OCI-LY3 (cell line): ENCODE measurements around the gene LRP2.
A peak's percentile ranks its signal among the peaks of the same experiment; 100 is the strongest.

Experiments
- EZH2phosphoT487 ChIP-seq: fragments of 200-600 bp; shearing (Covaris generic); IDR thresholded peaks from 2 replicates; pipeline ENCODE4 v1.6.1; 2018; ENCODE audit warnings: antibody characterized with exemption, mixed run types, low read depth
- TF ChIP-seq, protein P1 (sequence below): fragments of 200-600, 300-600 bp; sonication (generic); IDR thresholded peaks from 2 replicates; pipeline ENCODE4 v1.5.1; 2014; ENCODE audit warnings: antibody characterized with exemption, low read length, low read depth

DNA sequence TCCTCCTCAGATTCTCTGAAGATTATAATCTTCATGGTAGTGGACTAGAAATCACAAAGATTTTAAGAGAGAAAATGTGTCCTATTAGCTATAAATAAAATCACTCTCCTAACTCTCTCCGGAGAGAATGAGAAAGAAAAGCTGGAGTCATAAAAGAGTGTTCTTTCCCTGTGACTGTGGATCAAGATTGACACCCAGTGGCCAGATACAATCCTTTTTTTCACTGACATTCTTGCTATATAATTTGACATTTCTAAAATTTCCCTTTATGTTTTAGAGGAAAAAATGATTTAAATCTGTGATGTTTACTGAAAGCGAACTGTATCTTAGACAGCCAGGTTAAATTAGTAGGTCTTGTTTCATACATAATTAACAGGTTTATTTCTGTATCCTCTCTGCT lies 35.4 kb upstream of the LRP2 start:
- TF ChIP-seq, protein P1, sequence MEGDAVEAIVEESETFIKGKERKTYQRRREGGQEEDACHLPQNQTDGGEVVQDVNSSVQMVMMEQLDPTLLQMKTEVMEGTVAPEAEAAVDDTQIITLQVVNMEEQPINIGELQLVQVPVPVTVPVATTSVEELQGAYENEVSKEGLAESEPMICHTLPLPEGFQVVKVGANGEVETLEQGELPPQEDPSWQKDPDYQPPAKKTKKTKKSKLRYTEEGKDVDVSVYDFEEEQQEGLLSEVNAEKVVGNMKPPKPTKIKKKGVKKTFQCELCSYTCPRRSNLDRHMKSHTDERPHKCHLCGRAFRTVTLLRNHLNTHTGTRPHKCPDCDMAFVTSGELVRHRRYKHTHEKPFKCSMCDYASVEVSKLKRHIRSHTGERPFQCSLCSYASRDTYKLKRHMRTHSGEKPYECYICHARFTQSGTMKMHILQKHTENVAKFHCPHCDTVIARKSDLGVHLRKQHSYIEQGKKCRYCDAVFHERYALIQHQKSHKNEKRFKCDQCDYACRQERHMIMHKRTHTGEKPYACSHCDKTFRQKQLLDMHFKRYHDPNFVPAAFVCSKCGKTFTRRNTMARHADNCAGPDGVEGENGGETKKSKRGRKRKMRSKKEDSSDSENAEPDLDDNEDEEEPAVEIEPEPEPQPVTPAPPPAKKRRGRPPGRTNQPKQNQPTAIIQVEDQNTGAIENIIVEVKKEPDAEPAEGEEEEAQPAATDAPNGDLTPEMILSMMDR, result peak; percentile 43
- TF ChIP-seq EZH2phosphoT487, result no peak
